Measurements from ENCODE around the gene CCL14.
"Not testable (repeated sequence)": the region's sequence is repeated elsewhere in the genome, so short reads cannot be mapped to it uniquely, and the experiment has no call there.

Gene CCL14

GRCh38 chr17:35986643-35987042 is at the start of gene CCL14:
CCL14 (minus strand) TSS chr17:35986729; CDS start chr17:35986649, 80 bp downstream.
- no peak for DNase-seq

- peak; percentile 61 to 62 for DNase-seq
Observed at GRCh38 chr17:36036235-36036634, 49.7 kb upstream of the CCL14 start.

GRCh38 chr17:36034127-36034526 is 47.6 kb upstream of the CCL14 start:
- peak; percentile 4 to 11 for DNase-seq

GRCh38 chr17:36030956-36031355 is 44.4 kb upstream of the CCL14 start:
- DNase-seq: no peak

GRCh38 chr17:36027761-36028160 is 41.2 kb upstream of the CCL14 start:
- no peak for DNase-seq

GRCh38 chr17:36024106-36024869 is 37.8 kb upstream of the CCL14 start:
- no peak for DNase-seq

- no peak for DNase-seq
Observed at GRCh38 chr17:36019423-36019822, 32.9 kb upstream of the CCL14 start.

- DNase-seq: no peak
Observed at GRCh38 chr17:36017799-36018198, 31.3 kb upstream of the CCL14 start, which contains the start of gene CCL23. CCL23 (minus strand) TSS chr17:36017972; CDS start chr17:36017897, 75 bp downstream.

- DNase-seq: no peak
Observed at GRCh38 chr17:36016555-36016954, 30.0 kb upstream of the CCL14 start.

- not testable (repeated sequence) for DNase-seq
Observed at GRCh38 chr17:36015895-36016294, 29.4 kb upstream of the CCL14 start.

- no peak for DNase-seq
Observed at GRCh38 chr17:36014946-36015345, 28.4 kb upstream of the CCL14 start.

- no peak for DNase-seq
Observed at GRCh38 chr17:36011201-36011600, 24.7 kb upstream of the CCL14 start.

GRCh38 chr17:36008998-36009665 is 22.6 kb upstream of the CCL14 start:
- DNase-seq: no peak

GRCh38 chr17:36004594-36005108 is 18.1 kb upstream of the CCL14 start:
- no peak for DNase-seq

- no peak for DNase-seq
Observed at GRCh38 chr17:36002631-36003030, 16.1 kb upstream of the CCL14 start.

GRCh38 chr17:36001862-36002603 is 15.5 kb upstream of the CCL14 start:
- DNase-seq: no peak

- no peak for DNase-seq
Observed at GRCh38 chr17:36001110-36001771, 14.7 kb upstream of the CCL14 start, which contains the start of gene CCL15. CCL15 (minus strand) TSS chr17:36001553; CDS start chr17:36001492, 61 bp downstream.

GRCh38 chr17:36000732-36001109 is 14.2 kb upstream of the CCL14 start:
- DNase-seq: no peak

GRCh38 chr17:35998756-35999155 is 12.2 kb upstream of the CCL14 start:
- DNase-seq: no peak

GRCh38 chr17:35998018-35998545 is 11.6 kb upstream of the CCL14 start:
- no peak for DNase-seq

- DNase-seq: not testable (repeated sequence)
Observed at GRCh38 chr17:35995346-35995745, 8.8 kb upstream of the CCL14 start.

- DNase-seq: no peak
Observed at GRCh38 chr17:35991075-35991474, 4.5 kb upstream of the CCL14 start.

All from Kasumi-1 (cell line).